Effector memory CD8-positive, alpha-beta T cell (primary cell): ENCODE results near the gene SYNE1.
A peak's percentile ranks its signal among the peaks of the same experiment; 100 is the strongest.
"Not testable (repeated sequence)": the region's sequence is repeated elsewhere in the genome, so short reads cannot be mapped to it uniquely, and the experiment has no call there.

Experiments
- ATAC-seq: fragments of 150-1000 bp; cut with Tn5 transposase; replicated peaks from 2 replicates; pipeline ENCODE4 v1.10.0; 2021; ENCODE audit warnings: mild to moderate bottlenecking, moderate library complexity
- DNase-seq, 3 experiments: peaks; one replicate each; pipeline ENCODE4 v3.0.0; 2021
- H3K27ac Mint-ChIP-seq, 2 donors: one replicate each; pipeline ENCODE4 v1.8.0; 2022; ENCODE audit warnings: mild to moderate bottlenecking in 2 of 2, mixed read lengths in 2 of 2, moderate library complexity in 2 of 2
- H3K27me3 Mint-ChIP-seq, 2 donors: one replicate each; pipeline ENCODE4 v1.8.0; 2022; ENCODE audit warnings: mixed read lengths in 2 of 2
- H3K36me3 Mint-ChIP-seq: one replicate; pipeline ENCODE4 v1.8.0; 2022; ENCODE audit warnings: mild to moderate bottlenecking, moderate library complexity, mixed read lengths; ENCODE audit not compliant: insufficient read depth
- H3K4me1 Mint-ChIP-seq, 2 donors: one replicate each; pipeline ENCODE4 v1.8.0; 2022; ENCODE audit warnings: low read depth in 2 of 2, mixed read lengths in 2 of 2
- H3K4me3 Mint-ChIP-seq, 2 donors: one replicate each; pipeline ENCODE4 v1.8.0; 2022; ENCODE audit warnings: mild to moderate bottlenecking in 2 of 2, mixed read lengths in 2 of 2, moderate library complexity in 2 of 2
- H3K9me3 Mint-ChIP-seq, 2 donors: one replicate each; pipeline ENCODE4 v1.8.0; 2022; ENCODE audit warnings: mixed read lengths in 2 of 2

SYNE1 gene

GRCh38 chr6:152343735-152344360, 293.3 kb downstream of the SYNE1 start:
- Mint-ChIP-seq H3K4me1 (no peaks in the 10 kb centered on the region), H3K36me3 (peaks cover 30% of the 10 kb centered on the region), H3K27ac (no peak overlapping the region), H3K4me3 (no peak overlapping the region), H3K27me3 (no peaks in the 10 kb centered on the region), H3K9me3 (no peaks in the 10 kb centered on the region)
- ATAC-seq (no peak), DNase-seq (no peak)

GRCh38 chr6:152341596-152341995, 295.6 kb downstream of the SYNE1 start:
- Mint-ChIP-seq H3K4me3 (no peak overlapping the region), H3K27ac (no peak overlapping the region), H3K36me3 (peaks cover 37% of the 10 kb centered on the region), H3K4me1 (peaks cover 0 to 3% of the 10 kb centered on the region in 2 donors), H3K9me3 (no peaks in the 10 kb centered on the region), H3K27me3 (no peaks in the 10 kb centered on the region)
- ATAC-seq = no peak
- DNase-seq = no peak

DNA sequence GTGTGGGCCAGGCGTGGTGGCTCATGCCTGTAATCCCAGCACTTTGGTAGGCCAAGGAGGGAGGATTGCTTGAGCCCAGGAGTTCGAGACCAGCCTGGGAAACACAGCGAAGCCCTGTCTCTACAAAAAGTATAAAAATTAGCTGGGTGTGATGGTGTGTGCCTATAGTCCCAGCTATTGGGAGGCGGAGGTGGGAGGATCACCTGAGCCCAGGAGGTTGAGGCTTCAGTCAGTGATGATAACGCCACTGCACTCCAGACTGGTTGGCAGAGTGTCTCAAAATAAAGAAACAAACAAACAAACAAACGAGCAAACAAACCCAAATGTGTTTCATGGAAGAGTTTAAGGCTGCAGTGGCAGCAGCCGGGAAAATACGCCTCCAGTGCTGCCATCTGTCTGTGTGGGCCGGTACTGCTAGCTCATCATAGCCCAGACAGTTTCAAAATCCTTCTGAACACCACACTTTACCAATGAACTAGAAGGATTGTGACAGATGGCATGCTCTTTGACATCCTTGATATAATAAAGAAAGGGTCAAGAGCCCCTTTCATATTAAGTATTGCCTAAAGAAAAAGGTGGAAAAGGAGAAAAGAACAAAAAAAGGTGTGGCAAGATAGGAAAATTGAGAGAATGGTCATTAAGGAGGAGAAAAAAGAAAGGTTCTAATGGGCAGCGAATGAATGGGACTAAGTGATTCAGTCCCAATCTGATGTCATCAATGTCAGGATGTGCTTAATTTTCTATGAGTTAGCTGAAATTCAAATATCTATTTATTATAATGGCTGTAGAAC, 298.6 kb downstream of the SYNE1 start:
- H3K27ac Mint-ChIP-seq = no peak overlapping the region
- H3K9me3 Mint-ChIP-seq = no peaks in the 10 kb centered on the region
- no peak overlapping the region for H3K4me3 Mint-ChIP-seq
- DNase-seq (peak; percentile 29 to 59 (median 49)), ATAC-seq (peak; percentile 85)
- H3K36me3 Mint-ChIP-seq = peaks cover 31% of the 10 kb centered on the region
- peaks cover 0 to 3% of the 10 kb centered on the region in 2 donors for H3K4me1 Mint-ChIP-seq
- no peaks in the 10 kb centered on the region for H3K27me3 Mint-ChIP-seq

DNA sequence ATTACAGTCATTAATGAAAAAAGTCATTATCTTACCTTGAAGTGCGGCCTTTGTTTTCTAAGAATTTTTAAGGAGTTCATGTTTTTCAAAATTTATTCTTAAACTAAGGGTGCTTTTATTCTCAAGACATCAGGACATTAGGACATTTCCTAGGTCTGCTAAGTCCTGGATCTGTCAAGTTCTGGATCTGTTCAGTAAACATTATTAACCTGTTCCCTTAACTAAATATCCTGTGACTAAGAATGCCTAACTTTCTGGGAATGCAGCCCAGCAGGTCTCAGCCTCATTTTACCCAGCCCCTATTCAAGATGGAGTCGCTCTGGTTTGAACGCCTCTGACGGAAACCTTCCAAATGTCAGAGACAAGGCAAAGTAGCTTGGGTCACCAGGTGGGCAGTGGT, 302.6 kb downstream of the SYNE1 start:
- ATAC-seq = no peak
- Mint-ChIP-seq H3K27me3 (no peaks in the 10 kb centered on the region), H3K36me3 (peaks cover 43% of the 10 kb centered on the region), H3K27ac (peak overlapping the region in 1 of 2 donors; percentile 22), H3K4me3 (no peak overlapping the region), H3K4me1 (peaks cover 0 to 3% of the 10 kb centered on the region in 2 donors), H3K9me3 (no peaks in the 10 kb centered on the region)
- no peak for DNase-seq

DNA sequence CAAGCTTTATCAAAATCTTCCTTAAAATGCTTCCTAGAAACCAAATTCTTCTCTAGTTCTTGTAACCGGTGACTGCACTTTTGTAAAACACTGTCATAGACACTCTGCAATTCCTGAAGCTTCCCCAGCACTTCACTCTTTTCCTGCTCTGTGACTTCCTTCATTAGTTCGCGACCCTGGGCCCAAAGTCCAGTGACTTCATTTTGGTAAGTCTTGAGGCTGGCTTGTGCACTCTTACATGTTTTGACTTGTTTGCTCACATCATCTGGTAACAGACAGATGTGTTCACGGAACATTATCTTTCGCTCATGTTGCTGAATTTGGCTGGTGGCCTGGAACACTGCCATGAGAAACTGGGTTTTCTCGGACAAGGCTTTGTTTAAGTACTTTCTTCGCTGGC, 306.2 kb downstream of the SYNE1 start:
- Mint-ChIP-seq H3K27ac (no peak overlapping the region), H3K4me3 (no peak overlapping the region), H3K27me3 (no peaks in the 10 kb centered on the region), H3K4me1 (no peaks in the 10 kb centered on the region), H3K36me3 (peaks cover 28% of the 10 kb centered on the region), H3K9me3 (no peaks in the 10 kb centered on the region)
- DNase-seq (no peak), ATAC-seq (no peak)

DNA sequence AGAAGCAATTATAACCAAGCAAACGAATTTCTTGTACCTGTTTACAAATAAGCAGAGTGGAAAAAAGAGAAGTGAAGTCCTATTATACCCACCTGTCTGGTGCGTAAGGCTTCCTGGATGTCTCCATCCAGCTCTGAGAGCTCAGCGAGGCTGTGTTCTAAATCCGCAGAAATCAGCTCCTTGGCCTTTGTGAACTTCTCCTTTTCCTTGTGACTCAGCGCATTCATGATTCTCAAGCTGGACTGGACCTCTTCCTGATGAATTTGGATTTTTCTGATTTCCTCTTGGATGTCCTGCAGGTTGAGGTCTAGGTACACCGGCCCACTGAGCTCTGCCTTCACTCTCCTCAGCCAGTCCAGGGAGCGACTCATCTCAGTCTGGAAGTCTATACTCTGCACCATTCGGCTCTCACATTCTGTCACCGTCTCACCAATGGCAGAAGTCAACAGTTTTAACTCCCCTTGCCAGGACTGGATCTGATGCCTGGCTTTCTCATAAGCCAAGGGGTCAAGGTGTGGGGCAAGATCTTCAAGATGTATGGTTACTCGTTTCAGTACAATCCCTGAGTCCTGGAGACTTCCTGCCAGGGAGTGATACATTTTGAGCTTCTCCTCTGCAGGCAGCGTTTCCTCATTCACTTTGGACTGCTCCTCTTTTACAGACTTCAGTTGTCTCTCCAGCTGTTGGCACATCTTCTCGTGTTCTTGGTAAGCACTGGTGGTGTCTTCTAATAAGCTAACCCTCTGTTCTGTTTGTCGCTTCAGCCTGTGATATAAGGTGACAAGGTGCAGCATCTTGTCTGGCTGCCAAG, 307.3 kb downstream of the SYNE1 start:
- no peak for DNase-seq
- no peak for ATAC-seq
- Mint-ChIP-seq H3K4me1 (no peaks in the 10 kb centered on the region), H3K4me3 (no peak overlapping the region), H3K9me3 (no peaks in the 10 kb centered on the region), H3K27me3 (no peaks in the 10 kb centered on the region), H3K27ac (no peak overlapping the region), H3K36me3 (peaks cover 37% of the 10 kb centered on the region)

DNA sequence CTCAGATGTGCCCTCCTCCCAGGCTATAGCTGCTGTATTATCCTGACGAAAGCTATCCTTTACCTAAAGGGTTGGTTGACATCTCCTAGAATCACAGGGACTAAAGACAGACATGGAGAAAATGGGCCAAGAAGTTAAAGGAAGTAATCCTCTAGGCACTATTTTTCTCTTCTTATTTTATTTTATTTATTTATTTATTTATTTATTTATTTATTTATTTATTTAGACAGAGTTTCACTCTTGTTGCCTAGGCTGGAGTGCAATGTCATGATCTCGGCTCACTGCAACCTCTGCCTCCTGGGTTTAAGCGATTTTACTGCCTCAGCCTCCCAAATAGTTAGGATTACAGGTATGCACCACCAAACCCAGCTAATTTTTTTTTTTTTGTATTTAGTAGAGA, 309.0 kb downstream of the SYNE1 start:
- H3K27me3 Mint-ChIP-seq, H3K27ac Mint-ChIP-seq, H3K4me3 Mint-ChIP-seq, H3K9me3 Mint-ChIP-seq, H3K4me1 Mint-ChIP-seq, DNase-seq, ATAC-seq: not testable (repeated sequence)
- H3K36me3 Mint-ChIP-seq = peaks cover 44% of the 10 kb centered on the region

DNA sequence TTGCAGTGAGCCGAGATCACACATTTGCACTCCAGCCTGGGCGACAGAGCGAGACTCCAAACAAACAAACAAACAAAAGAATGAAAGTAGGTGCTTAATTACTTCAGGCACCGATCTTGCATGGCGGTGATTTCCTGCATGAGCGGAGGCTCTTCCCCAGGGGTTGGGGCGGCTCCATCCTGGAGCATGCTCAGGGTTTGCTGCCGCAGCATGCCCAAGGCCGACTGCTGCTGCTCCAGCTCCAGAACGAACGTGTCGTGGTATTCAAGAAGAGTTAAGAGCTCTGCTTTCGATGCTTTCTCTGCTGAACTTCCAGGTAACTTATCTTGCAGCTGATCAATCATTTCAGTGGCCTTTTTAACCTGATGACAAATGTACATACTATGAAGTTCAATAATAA, 313.8 kb downstream of the SYNE1 start:
- Mint-ChIP-seq H3K9me3 (no peaks in the 10 kb centered on the region), H3K4me1 (peaks cover 0 to 4% of the 10 kb centered on the region in 2 donors), H3K36me3 (peaks cover 46% of the 10 kb centered on the region), H3K27me3 (no peaks in the 10 kb centered on the region), H3K27ac (no peak overlapping the region), H3K4me3 (no peak overlapping the region)
- ATAC-seq = no peak
- no peak for DNase-seq

DNA sequence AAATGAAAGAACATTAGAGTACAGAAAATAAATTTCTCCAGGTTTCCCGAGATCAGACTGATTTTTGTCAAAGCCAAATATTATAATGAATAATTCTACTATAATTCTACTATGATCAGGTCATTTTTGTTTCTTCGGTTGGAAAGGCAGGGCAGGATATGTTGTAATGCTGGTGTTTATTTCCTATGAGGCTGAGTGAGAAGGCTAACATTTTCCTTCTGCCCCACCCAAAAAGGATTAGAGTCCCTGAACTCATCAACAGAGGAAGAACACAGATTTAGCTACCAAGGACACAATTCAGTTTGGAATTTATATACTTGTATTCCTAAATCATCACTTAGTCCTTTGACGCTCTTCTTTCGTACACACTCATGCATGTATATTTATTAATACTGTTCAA, 318.9 kb downstream of the SYNE1 start:
- DNase-seq (no peak), ATAC-seq (no peak)
- Mint-ChIP-seq H3K4me3 (no peak overlapping the region), H3K4me1 (peaks cover 0 to 4% of the 10 kb centered on the region in 2 donors), H3K27ac (peak overlapping the region in 1 of 2 donors; percentile 64), H3K9me3 (no peaks in the 10 kb centered on the region), H3K36me3 (peaks cover 50% of the 10 kb centered on the region), H3K27me3 (no peaks in the 10 kb centered on the region)

DNA sequence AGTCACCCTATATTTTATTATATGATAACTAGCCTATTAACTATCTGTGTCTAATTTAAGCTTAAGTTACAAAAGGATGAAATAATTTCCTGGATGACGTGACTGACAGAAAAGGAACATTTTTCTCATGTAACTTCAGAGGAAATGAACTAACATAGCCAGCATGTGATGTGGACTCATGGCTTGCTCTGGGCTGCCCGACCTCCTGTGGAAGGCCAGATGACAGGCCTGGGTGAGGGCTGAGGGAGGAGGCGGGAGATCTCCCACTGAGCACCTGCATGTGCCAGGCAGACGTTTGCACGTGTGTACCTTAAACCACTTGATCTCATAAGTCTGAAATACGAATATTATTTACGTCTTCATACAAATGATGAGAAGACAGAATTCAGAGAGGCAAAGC, 321.1 kb downstream of the SYNE1 start:
- H3K27ac Mint-ChIP-seq = no peak overlapping the region
- no peak for ATAC-seq
- H3K36me3 Mint-ChIP-seq = peaks cover 36% of the 10 kb centered on the region

GRCh38 chr6:152314483-152314832, 322.7 kb downstream of the SYNE1 start:
- ATAC-seq (no peak), DNase-seq (no peak)
- Mint-ChIP-seq H3K27ac (peak overlapping the region in 1 of 2 donors; percentile 31), H3K4me3 (no peak overlapping the region), H3K27me3 (no peaks in the 10 kb centered on the region), H3K4me1 (peaks cover 0 to 12% of the 10 kb centered on the region in 2 donors), H3K9me3 (no peaks in the 10 kb centered on the region), H3K36me3 (peaks cover 31% of the 10 kb centered on the region)

More for the DNA sequence above, 321.1 kb downstream of the SYNE1 start:
- Mint-ChIP-seq H3K4me1 (peaks cover 0 to 3% of the 10 kb centered on the region in 2 donors), H3K4me3 (no peak overlapping the region), H3K27me3 (no peaks in the 10 kb centered on the region), H3K9me3 (no peaks in the 10 kb centered on the region)
- no peak for DNase-seq

DNA sequence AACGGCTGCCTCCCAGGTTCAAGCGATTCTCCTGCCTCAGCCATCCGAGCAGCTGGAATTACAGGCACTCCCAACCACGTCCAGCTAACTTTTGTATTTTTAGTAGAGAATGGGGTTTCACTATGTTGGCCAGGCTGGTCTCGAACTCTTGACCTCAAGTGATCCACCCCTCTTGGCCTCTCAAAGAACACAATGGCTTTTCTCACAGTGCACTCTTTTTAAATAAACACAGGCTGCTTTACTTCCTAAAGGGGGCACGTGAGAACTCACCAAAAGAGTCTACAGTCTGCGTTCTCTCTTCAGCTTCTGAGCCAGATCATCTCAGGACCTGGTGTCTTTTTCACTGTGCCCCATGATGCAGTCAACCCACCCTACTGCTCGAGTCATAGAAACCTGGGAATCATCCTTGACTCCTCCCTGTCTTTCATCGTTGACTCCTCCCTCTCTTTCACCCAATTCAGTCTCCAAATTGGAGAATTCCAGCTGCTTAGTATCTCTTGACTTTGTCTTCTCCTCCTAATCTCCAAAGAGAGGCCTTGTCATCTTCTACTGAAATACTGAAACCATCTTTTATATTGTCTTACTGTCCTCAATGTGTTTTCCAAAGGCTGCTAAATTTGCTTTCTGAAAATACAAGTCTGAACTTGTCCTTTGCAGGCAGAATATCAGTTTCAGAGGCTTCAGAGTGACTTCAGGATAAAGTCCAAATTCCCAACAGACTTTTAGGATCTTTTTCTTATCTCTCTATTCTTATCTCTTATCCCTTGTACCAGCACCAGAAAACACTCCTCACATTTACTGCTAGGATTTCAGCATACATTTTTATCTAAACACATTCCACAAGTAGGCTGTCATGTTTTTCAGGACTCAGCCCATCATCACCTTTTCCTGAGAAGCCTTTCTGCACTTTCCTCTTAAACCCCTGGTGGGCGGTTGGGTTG, 323.4 kb downstream of the SYNE1 start:
- Mint-ChIP-seq H3K27me3 (no peaks in the 10 kb centered on the region), H3K4me3 (no peak overlapping the region), H3K27ac (peak overlapping the region; percentile 31 to 77), H3K9me3 (no peaks in the 10 kb centered on the region), H3K36me3 (peaks cover 35% of the 10 kb centered on the region), H3K4me1 (peaks cover 0 to 12% of the 10 kb centered on the region in 2 donors)
- no peak for ATAC-seq
- no peak for DNase-seq

DNA sequence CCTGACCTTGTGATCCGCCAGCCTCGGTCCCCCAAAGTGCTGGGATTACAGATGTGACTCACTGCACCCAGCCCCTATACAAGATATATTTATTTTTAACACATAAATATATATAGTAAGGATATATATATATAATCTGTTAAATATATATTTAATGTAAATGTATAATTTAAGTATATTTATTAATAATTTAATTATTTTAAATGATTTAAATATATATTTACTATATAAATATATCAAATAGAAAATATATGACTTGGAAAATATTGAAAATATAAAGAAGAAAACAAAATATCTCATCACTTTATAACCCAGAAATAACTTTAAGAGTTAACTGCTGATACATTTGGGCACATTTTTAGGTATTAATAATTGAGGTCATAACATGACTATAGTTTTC, 324.7 kb downstream of the SYNE1 start:
- no peaks in the 10 kb centered on the region for H3K27me3 Mint-ChIP-seq
- DNase-seq (no peak), ATAC-seq (no peak)
- no peak overlapping the region for H3K4me3 Mint-ChIP-seq
- H3K9me3 Mint-ChIP-seq = no peaks in the 10 kb centered on the region
- H3K36me3 Mint-ChIP-seq = peaks cover 38% of the 10 kb centered on the region
- H3K4me1 Mint-ChIP-seq = peaks cover 0 to 15% of the 10 kb centered on the region in 2 donors
- no peak overlapping the region for H3K27ac Mint-ChIP-seq
